ENCODE results near the gene TSPAN10.

DNA sequence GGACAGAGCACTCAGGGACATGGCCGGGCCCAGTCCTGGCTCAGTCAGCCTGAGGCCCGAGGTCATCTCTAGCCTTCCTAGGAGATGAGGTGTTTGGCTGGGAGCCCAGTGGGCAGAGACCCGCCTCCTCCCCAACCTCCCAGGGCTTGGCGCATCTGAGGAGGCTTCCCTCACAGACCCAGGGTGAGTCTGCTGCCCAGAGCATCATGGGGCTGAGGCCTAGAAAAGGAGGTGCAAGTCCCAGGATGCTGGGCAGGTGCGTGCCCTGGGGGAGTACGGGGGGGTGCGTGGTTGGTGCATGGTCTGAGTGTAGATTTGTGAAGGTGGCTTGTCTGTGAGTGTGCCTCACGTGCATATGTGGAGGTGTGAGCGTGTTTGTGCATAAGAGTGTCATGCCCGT lies 14.7 kb downstream of the TSPAN10 start:
- TF ChIP-seq POLR2A (IDR thresholded peaks at IDR 0.05) = no peak
- TF ChIP-seq, protein P1, sequence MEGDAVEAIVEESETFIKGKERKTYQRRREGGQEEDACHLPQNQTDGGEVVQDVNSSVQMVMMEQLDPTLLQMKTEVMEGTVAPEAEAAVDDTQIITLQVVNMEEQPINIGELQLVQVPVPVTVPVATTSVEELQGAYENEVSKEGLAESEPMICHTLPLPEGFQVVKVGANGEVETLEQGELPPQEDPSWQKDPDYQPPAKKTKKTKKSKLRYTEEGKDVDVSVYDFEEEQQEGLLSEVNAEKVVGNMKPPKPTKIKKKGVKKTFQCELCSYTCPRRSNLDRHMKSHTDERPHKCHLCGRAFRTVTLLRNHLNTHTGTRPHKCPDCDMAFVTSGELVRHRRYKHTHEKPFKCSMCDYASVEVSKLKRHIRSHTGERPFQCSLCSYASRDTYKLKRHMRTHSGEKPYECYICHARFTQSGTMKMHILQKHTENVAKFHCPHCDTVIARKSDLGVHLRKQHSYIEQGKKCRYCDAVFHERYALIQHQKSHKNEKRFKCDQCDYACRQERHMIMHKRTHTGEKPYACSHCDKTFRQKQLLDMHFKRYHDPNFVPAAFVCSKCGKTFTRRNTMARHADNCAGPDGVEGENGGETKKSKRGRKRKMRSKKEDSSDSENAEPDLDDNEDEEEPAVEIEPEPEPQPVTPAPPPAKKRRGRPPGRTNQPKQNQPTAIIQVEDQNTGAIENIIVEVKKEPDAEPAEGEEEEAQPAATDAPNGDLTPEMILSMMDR (IDR thresholded peaks at IDR 0.05) = no peak
